ENCODE results near the gene MAP3K21. TPM values are rescaled to one million over a fixed set of nuclear protein-coding genes. Genes with fewer than 3 reads are reported as not detected.

Gene MAP3K21
- total and polyA plus RNA-seq, 9 of the 15 experiments (the other 6 are each of a cell fraction or from before 2014, with no cell fraction given), result 0.23 to 0.86 (median 0.49) TPM

DNA sequence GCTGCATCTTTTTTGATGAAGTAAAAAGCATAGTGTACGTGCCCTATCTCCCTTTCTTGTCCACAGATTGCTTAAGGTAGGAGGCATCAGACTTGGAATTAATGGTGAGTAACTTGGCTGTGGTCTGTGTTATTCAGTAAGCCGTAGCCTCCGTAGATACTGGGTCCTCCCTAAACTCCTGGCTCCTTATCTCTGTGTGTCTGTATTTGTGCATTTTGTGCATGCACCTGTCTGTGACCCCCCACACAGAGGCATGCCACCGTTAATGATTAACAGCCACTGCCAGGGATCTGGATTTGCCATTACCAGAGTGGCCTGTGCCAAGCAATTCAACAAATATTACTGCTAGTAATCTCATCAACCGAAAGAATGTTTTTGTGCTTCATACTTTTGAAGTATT, 31.9 kb downstream of the MAP3K21 start:
- WGBS (ENCODE audit: insufficient coverage, low coverage, missing lambda C conversion rate), result 0% methylated on average over 5 of the region's 5 CpGs
- Histone ChIP-seq H3K4me1 (replicated peaks in 1 of 2; ENCODE audit: control insufficient read depth in 2 of 2, insufficient read depth in 2 of 2, low read length in 2 of 2) (no peaks in the 10 kb centered on the region), H3K9me1 (ENCODE audit: control insufficient read depth, insufficient read depth, low read length) (no peaks in the 10 kb centered on the region), H3K4me2 (ENCODE audit: insufficient read depth, low read length) (no peak overlapping the region), H3K4me3 (no peak overlapping the region), H3K27me3 (ENCODE audit: control insufficient read depth in 2 of 2, insufficient read depth in 2 of 2, low read length in 2 of 2) (peaks cover 9 to 16% of the 10 kb centered on the region in 2 experiments; a peak in 4 of 5 replicates), H3K79me2 (ENCODE audit: control insufficient read depth, insufficient read depth, low read length) (no peaks in the 10 kb centered on the region), H3K36me3 (ENCODE audit: control insufficient read depth, insufficient read depth, low read length) (no peaks in the 10 kb centered on the region), H2AFZ (ENCODE audit: low read depth, low read length) (no peak overlapping the region), H3K27ac (ENCODE audit: extremely low read depth, low read depth, low read length) (no peak overlapping the region), H4K20me1 (replicated peaks; ENCODE audit: control insufficient read depth, insufficient read depth, low read length) (no peaks in the 10 kb centered on the region), H3K9ac (ENCODE audit: insufficient read depth in 1 of 2, low read depth in 2 of 2, low read length in 2 of 2) (no peak overlapping the region), H3K9me3 (replicated peaks; ENCODE audit: control insufficient read depth, insufficient read depth, low read depth, low read length) (no peaks in the 10 kb centered on the region)
- BruUV-seq (replicated peaks), result no TSS peak
- in situ Hi-C loops (cut with MboI) (no loop called here), intact Hi-C loops (cut with micrococcal nuclease) (no loop called here)
- DNase-seq (ENCODE audit: extremely low read depth in 1 of 4, low spot score in 3 of 4) (no peak), FAIRE-seq (no peak), ATAC-seq (no peak)
- TF ChIP-seq PHB2 (IDR thresholded peaks at IDR 0.05; ENCODE audit: low read depth), result no peak
- TF ChIP-seq NFRKB (IDR thresholded peaks at IDR 0.05; ENCODE audit: low read depth), result no peak
- no peak for TF ChIP-seq ESRRA (IDR thresholded peaks at IDR 0.05; ENCODE audit: borderline replicate concordance, low read depth)
- no peak for TF ChIP-seq PHTF2 (CRISPR knock-in tag; IDR thresholded peaks at IDR 0.05)
- TF ChIP-seq ZNF77 (CRISPR knock-in tag; IDR thresholded peaks at IDR 0.05), result no peak
- no peak for TF ChIP-seq RBM15 (IDR thresholded peaks at IDR 0.05; ENCODE audit: insufficient read depth, low read length)
- TF ChIP-seq, protein P1, sequence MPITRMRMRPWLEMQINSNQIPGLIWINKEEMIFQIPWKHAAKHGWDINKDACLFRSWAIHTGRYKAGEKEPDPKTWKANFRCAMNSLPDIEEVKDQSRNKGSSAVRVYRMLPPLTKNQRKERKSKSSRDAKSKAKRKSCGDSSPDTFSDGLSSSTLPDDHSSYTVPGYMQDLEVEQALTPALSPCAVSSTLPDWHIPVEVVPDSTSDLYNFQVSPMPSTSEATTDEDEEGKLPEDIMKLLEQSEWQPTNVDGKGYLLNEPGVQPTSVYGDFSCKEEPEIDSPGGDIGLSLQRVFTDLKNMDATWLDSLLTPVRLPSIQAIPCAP (CRISPR knock-in tag; IDR thresholded peaks at IDR 0.05; ENCODE audit: borderline replicate concordance), result no peak
- no peak for TF ChIP-seq MXI1 (IDR thresholded peaks at IDR 0.05; ENCODE audit: low read depth, low read length)
- no peak for TF ChIP-seq XRCC5 (IDR thresholded peaks at IDR 0.05; ENCODE audit: low read depth, low read length)
- no peak for TF ChIP-seq ILK (tag; IDR thresholded peaks at IDR 0.05; ENCODE audit: borderline replicate concordance, low read depth)
- TF ChIP-seq, protein P2, sequence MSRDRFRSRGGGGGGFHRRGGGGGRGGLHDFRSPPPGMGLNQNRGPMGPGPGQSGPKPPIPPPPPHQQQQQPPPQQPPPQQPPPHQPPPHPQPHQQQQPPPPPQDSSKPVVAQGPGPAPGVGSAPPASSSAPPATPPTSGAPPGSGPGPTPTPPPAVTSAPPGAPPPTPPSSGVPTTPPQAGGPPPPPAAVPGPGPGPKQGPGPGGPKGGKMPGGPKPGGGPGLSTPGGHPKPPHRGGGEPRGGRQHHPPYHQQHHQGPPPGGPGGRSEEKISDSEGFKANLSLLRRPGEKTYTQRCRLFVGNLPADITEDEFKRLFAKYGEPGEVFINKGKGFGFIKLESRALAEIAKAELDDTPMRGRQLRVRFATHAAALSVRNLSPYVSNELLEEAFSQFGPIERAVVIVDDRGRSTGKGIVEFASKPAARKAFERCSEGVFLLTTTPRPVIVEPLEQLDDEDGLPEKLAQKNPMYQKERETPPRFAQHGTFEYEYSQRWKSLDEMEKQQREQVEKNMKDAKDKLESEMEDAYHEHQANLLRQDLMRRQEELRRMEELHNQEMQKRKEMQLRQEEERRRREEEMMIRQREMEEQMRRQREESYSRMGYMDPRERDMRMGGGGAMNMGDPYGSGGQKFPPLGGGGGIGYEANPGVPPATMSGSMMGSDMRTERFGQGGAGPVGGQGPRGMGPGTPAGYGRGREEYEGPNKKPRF (IDR thresholded peaks at IDR 0.05; ENCODE audit: low read depth, low read length), result no peak
- no peak for TF ChIP-seq JUN (IDR thresholded peaks at IDR 0.05; ENCODE audit: borderline replicate concordance, low read depth, low read length)
- no peak for TF ChIP-seq JUN (CRISPR knock-in tag; IDR thresholded peaks at IDR 0.05; ENCODE audit: borderline replicate concordance)
- no peak for TF ChIP-seq RBM25 (IDR thresholded peaks at IDR 0.05; ENCODE audit: low read depth, low read length, severe bottlenecking)
- TF ChIP-seq ZNF717 (CRISPR knock-in tag; IDR thresholded peaks at IDR 0.05), result no peak
- ChIA-PET CTCF (ENCODE audit: low intra/inter-chr PET ratio) (no interaction called here), POLR2A (no interaction called here)
